NCI-H1930 (cell line): Measurements from ENCODE around the gene TEAD1.

ENCODE experiments used
- DNase-seq, 2 experiments: peaks; one replicate each; lab custom pipeline; 2025; lab: John Stamatoyannopoulos, UW

The TEAD1 gene

GRCh38 chr11:12686246-12687060, 12.2 kb downstream of the TEAD1 start:
- no peak for DNase-seq

- no peak for DNase-seq
Observed at GRCh38 chr11:12687216-12687623, 13.0 kb downstream of the TEAD1 start.

- DNase-seq: no peak
Observed at GRCh38 chr11:12687740-12688139, 13.5 kb downstream of the TEAD1 start.

GRCh38 chr11:12689029-12689755, 15.0 kb downstream of the TEAD1 start:
- no peak for DNase-seq

GRCh38 chr11:12690663-12691062, 16.4 kb downstream of the TEAD1 start:
- DNase-seq: no peak

- no peak for DNase-seq
Observed at GRCh38 chr11:12691473-12691872, 17.3 kb downstream of the TEAD1 start.

- DNase-seq: no peak
Observed at GRCh38 chr11:12692229-12693075, 18.2 kb downstream of the TEAD1 start.

GRCh38 chr11:12693094-12693478, 18.9 kb downstream of the TEAD1 start:
- no peak for DNase-seq

GRCh38 chr11:12693479-12694182, 19.4 kb downstream of the TEAD1 start:
- DNase-seq: no peak

- no peak for DNase-seq
Observed at GRCh38 chr11:12694183-12694531, 19.9 kb downstream of the TEAD1 start.

GRCh38 chr11:12695221-12695794, 21.1 kb downstream of the TEAD1 start:
- no peak for DNase-seq

- DNase-seq: no peak
Observed at GRCh38 chr11:12695873-12696272, 21.7 kb downstream of the TEAD1 start.

- DNase-seq: no peak
Observed at GRCh38 chr11:12696911-12697581, 22.8 kb downstream of the TEAD1 start.

- DNase-seq: no peak
Observed at GRCh38 chr11:12698048-12698447, 23.8 kb downstream of the TEAD1 start.

- DNase-seq: no peak
Observed at GRCh38 chr11:12701811-12702592, 27.8 kb downstream of the TEAD1 start.

- no peak for DNase-seq
Observed at GRCh38 chr11:12702999-12703453, 28.8 kb downstream of the TEAD1 start.

- no peak for DNase-seq
Observed at GRCh38 chr11:12704049-12704448, 29.8 kb downstream of the TEAD1 start.

GRCh38 chr11:12705874-12706273, 31.7 kb downstream of the TEAD1 start:
- DNase-seq: no peak

- DNase-seq: no peak
Observed at GRCh38 chr11:12706545-12707499, 32.6 kb downstream of the TEAD1 start.
